ENCODE results near the gene PCK2.

GRCh38 chr14:24151404-24152080, 57.4 kb downstream of the PCK2 start:
- TF ChIP-seq FOSL1 (IDR thresholded peaks at IDR 0.05; ENCODE audit: insufficient read depth, low read depth, low read length) (no peak), CTCF (IDR thresholded peaks at IDR 0.05; ENCODE audit: control extremely low read depth in 1 of 3, insufficient read depth in 1 of 3, low read depth in 1 of 3, low read length in 3 of 3) (no peak), EGR1 (IDR thresholded peaks at IDR 0.05; ENCODE audit: borderline replicate concordance, low read depth, low read length) (no peak), RXRA (IDR thresholded peaks at IDR 0.05; ENCODE audit: insufficient read depth, low read depth, low read length) (no peak), CBX5 (IDR thresholded peaks at IDR 0.05; ENCODE audit: low read depth, low read length) (no peak), EP300 (IDR thresholded peaks at IDR 0.05; ENCODE audit: borderline replicate concordance in 1 of 2, low read depth in 2 of 2, low read length in 2 of 2) (no peak), CEBPB (IDR thresholded peaks at IDR 0.05; ENCODE audit: low read depth, low read length) (no peak), SIRT6 (IDR thresholded peaks at IDR 0.05; ENCODE audit: low read length) (no peak), ZNF274 (IDR thresholded peaks at IDR 0.05; ENCODE audit: borderline replicate concordance, extremely low read depth, low read length) (no peak), EZH2 (IDR thresholded peaks at IDR 0.05; ENCODE audit: low read depth, low read length, severe bottlenecking) (no peak)
- TF ChIP-seq, protein P1, sequence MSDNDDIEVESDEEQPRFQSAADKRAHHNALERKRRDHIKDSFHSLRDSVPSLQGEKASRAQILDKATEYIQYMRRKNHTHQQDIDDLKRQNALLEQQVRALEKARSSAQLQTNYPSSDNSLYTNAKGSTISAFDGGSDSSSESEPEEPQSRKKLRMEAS (IDR thresholded peaks at IDR 0.05), result no peak

Data from H1 (cell line).